Trophoblast cell (in vitro differentiated cells and primary cell): ENCODE measurements around the gene EPB41L1.
A peak's percentile ranks its signal among the peaks of the same experiment; 100 is the strongest.

Source experiments
- DNase-seq, 2 donors: peaks; one replicate each; pipeline ENCODE4 v3.0.0-alpha.2; 2016
- H2AFZ ChIP-seq: 2 replicates; pipeline ENCODE4 v1.6.1; 2013; ENCODE audit warnings: low read length, moderate library complexity, mild to moderate bottlenecking; ENCODE audit not compliant: insufficient read depth, poor library complexity
- H2AK5ac ChIP-seq: 2 replicates; pipeline ENCODE4 v1.6.1; 2013; ENCODE audit warnings: mild to moderate bottlenecking, low read length
- H2BK120ac ChIP-seq: 2 replicates; pipeline ENCODE4 v1.6.1; 2013; ENCODE audit warnings: low read length, mild to moderate bottlenecking, moderate library complexity; ENCODE audit not compliant: insufficient read depth, poor library complexity
- H2BK12ac ChIP-seq: 2 replicates; pipeline ENCODE4 v1.6.1; 2013; ENCODE audit warnings: mild to moderate bottlenecking, low read length, moderate library complexity
- H2BK5ac ChIP-seq: 2 replicates; pipeline ENCODE4 v1.6.1; 2013; ENCODE audit warnings: low read length, low read depth, moderate library complexity, mild to moderate bottlenecking; ENCODE audit not compliant: poor library complexity
- H3K14ac ChIP-seq: 2 replicates; pipeline ENCODE4 v1.6.1; 2013; ENCODE audit warnings: mild to moderate bottlenecking, low read length
- H3K18ac ChIP-seq: 2 replicates; pipeline ENCODE4 v1.6.1; 2013; ENCODE audit warnings: mild to moderate bottlenecking, low read length
- H3K23ac ChIP-seq: 2 replicates; pipeline ENCODE4 v1.6.1; 2013; ENCODE audit warnings: low read length
- H3K27ac ChIP-seq: 2 replicates; pipeline ENCODE4 v1.5.1; 2013; ENCODE audit warnings: low read depth, mild to moderate bottlenecking, inconsistent platforms, low read length, moderate library complexity
- H3K27me3 ChIP-seq: 2 replicates; pipeline ENCODE4 v1.6.1; 2013; ENCODE audit warnings: inconsistent platforms, mild to moderate bottlenecking, low read length, moderate library complexity; ENCODE audit not compliant: insufficient read depth
- H3K36me3 ChIP-seq, 2 experiments: 1 replicate in 1 of 2; 2 replicates in 1 of 2; pipeline ENCODE4 v1.6.1; 2013; ENCODE audit warnings: low read length in 2 of 2, mild to moderate bottlenecking in 2 of 2, moderate library complexity in 1 of 2; ENCODE audit not compliant: insufficient read depth in 2 of 2, control insufficient read depth in 1 of 2
- H3K4ac ChIP-seq: 2 replicates; pipeline ENCODE4 v1.6.1; 2013; ENCODE audit warnings: low read depth, mild to moderate bottlenecking, low read length, moderate library complexity
- H3K4me1 ChIP-seq, 2 experiments: 1 replicate in 1 of 2; 2 replicates in 1 of 2; pipeline ENCODE4 v1.6.1; 2013; ENCODE audit warnings: low read length in 2 of 2, mild to moderate bottlenecking in 2 of 2, moderate library complexity in 1 of 2; ENCODE audit not compliant: insufficient read depth in 2 of 2, control insufficient read depth in 1 of 2
- H3K4me2 ChIP-seq: 2 replicates; pipeline ENCODE4 v1.6.1; 2013; ENCODE audit warnings: inconsistent platforms, mild to moderate bottlenecking, low read length, moderate library complexity
- H3K4me3 ChIP-seq: 2 replicates; pipeline ENCODE4 v1.5.1; 2013; ENCODE audit warnings: mild to moderate bottlenecking, low read depth, low read length, inconsistent platforms
- H3K79me1 ChIP-seq: one replicate; pipeline ENCODE4 v1.6.1; 2013; ENCODE audit warnings: low read length
- H3K79me2 ChIP-seq: 2 replicates; pipeline ENCODE4 v1.6.1; 2013; ENCODE audit warnings: low read length, mild to moderate bottlenecking; ENCODE audit not compliant: control insufficient read depth, insufficient read depth, poor library complexity
- H3K9ac ChIP-seq: 2 replicates; pipeline ENCODE4 v1.6.1; 2013; ENCODE audit warnings: mild to moderate bottlenecking, low read length
- H3K9me3 ChIP-seq: 2 replicates; pipeline ENCODE4 v1.6.1; 2013; ENCODE audit warnings: low read depth, mild to moderate bottlenecking, control low read depth, inconsistent platforms, low read length; ENCODE audit not compliant: insufficient read depth
- H4K12ac ChIP-seq: 2 replicates; pipeline ENCODE4 v1.6.1; 2013; ENCODE audit warnings: low read depth, mild to moderate bottlenecking, low read length, moderate library complexity
- H4K8ac ChIP-seq: 2 replicates; pipeline ENCODE4 v1.6.1; 2013; ENCODE audit warnings: low read depth, mild to moderate bottlenecking, low read length, moderate library complexity
- H4K91ac ChIP-seq: one replicate; pipeline ENCODE4 v1.6.1; 2013; ENCODE audit warnings: low read depth, mild to moderate bottlenecking, low read length, moderate library complexity
- WGBS: extraction: QIAGEN DNeasy Blood & Tissue Kit; methylation state at CpG from one replicate; pipeline ENCODE4 v1.1.7; 2013; ENCODE audit warnings: missing lambda C conversion rate; ENCODE audit not compliant: insufficient read length, insufficient coverage; ENCODE audit errors: extremely low coverage; 5-methylcytosine and 5-hydroxymethylcytosine counted together

EPB41L1 gene

DNA sequence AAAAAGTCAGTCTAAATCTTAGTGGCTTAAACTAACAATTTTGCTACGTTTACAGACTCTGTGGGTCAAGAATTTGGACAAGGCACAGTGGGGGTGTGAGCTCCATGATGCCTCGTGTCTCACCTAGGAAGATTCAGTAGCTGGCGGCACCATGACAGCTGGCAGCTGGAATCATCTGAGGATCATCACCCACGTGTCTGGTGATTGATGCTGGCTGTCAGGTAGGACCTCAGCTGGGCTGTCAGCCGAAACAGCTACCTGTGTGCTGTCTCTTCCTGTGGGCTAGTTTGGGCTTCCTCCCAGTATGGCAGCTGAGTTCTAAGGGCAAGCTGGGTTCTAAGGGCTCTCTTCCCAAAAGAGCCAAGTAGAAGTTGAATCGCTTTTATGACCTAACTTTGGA is 125.2 kb downstream of the EPB41L1 start:
- Histone ChIP-seq H3K14ac (no peak overlapping the region), H3K27me3 (no peaks in the 10 kb centered on the region), H4K91ac (no peak overlapping the region), H3K4me1 (no peaks in the 10 kb centered on the region), H3K36me3 (no peaks in the 10 kb centered on the region), H3K79me1 (no peaks in the 10 kb centered on the region), H2AFZ (no peak overlapping the region), H2AK5ac (no peak overlapping the region), H4K8ac (no peak overlapping the region), H2BK5ac (no peak overlapping the region), H3K18ac (no peak overlapping the region), H3K27ac (no peak overlapping the region), H3K4ac (no peak overlapping the region), H2BK12ac (no peak overlapping the region), H3K23ac (no peak overlapping the region), H3K79me2 (no peaks in the 10 kb centered on the region), H3K9ac (no peak overlapping the region), H4K12ac (no peak overlapping the region), H3K9me3 (no peaks in the 10 kb centered on the region), H3K4me2 (no peak overlapping the region), H3K4me3 (no peak overlapping the region), H2BK120ac (no peak overlapping the region)
- no peak for DNase-seq
- WGBS: no CpG with 5 or more reads among the region's 6 CpGs

DNA sequence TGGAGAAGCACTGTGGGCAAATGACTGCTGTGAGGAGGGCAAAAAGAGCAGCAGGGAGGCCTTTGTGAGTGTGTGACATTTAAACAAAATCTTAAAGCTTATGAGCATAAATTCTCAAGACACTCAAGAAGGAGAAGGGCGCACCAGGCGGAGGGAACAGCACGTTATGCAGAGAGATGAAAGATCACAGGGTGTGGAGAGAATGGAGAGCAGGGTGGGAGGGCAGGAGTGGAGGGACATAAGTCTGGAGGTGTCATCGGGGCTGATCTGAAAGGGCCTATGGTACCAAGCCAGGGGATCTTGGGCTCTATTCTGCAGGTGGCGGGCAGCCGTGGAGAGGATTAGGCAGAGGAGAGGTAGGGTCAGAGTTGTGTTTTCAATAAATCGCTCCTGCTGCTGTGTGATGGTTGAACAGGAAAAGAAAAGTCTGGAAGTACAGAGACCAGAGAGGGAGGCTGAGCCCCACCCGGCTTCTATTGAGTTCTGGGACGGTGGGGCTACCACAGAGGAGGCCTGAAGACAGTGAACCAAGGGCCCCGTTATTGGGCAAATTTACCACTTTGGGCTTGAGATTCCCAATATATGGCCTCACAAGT is 127.3 kb downstream of the EPB41L1 start:
- H3K9ac ChIP-seq: peak overlapping the region; percentile 38

More for the DNA sequence above, 127.3 kb downstream of the EPB41L1 start:
- no peak overlapping the region for H3K4ac ChIP-seq
- H4K91ac ChIP-seq: no peak overlapping the region
- H3K27me3 ChIP-seq: no peaks in the 10 kb centered on the region
- no peak overlapping the region for H4K8ac ChIP-seq
- no peaks in the 10 kb centered on the region for H3K36me3 ChIP-seq
- no peak overlapping the region for H3K23ac ChIP-seq
- no peaks in the 10 kb centered on the region for H3K9me3 ChIP-seq
- H3K79me1 ChIP-seq: no peaks in the 10 kb centered on the region
- H2BK120ac ChIP-seq: no peak overlapping the region
- no peak overlapping the region for H4K12ac ChIP-seq
- H3K79me2 ChIP-seq: no peaks in the 10 kb centered on the region
- H2BK5ac ChIP-seq: no peak overlapping the region
- H3K4me2 ChIP-seq: no peak overlapping the region
- no peak overlapping the region for H3K27ac ChIP-seq
- no peak overlapping the region for H3K18ac ChIP-seq
- H3K4me3 ChIP-seq: no peak overlapping the region
- H2BK12ac ChIP-seq: no peak overlapping the region
- H2AK5ac ChIP-seq: no peak overlapping the region
- H3K4me1 ChIP-seq: no peaks in the 10 kb centered on the region
- no CpG with 5 or more reads among the region's 10 CpGs for WGBS
- H3K14ac ChIP-seq: no peak overlapping the region
- H2AFZ ChIP-seq: no peak overlapping the region
- DNase-seq: no peak
